Measurements from ENCODE around the gene ESPN. TPM values are rescaled to one million over a fixed set of nuclear protein-coding genes. Genes with fewer than 3 reads are reported as not detected.

Gene ESPN
- total RNA-seq, 4 donors from 2014 or later, result 14.5 to 22.2 (median 18.6) TPM

DNA sequence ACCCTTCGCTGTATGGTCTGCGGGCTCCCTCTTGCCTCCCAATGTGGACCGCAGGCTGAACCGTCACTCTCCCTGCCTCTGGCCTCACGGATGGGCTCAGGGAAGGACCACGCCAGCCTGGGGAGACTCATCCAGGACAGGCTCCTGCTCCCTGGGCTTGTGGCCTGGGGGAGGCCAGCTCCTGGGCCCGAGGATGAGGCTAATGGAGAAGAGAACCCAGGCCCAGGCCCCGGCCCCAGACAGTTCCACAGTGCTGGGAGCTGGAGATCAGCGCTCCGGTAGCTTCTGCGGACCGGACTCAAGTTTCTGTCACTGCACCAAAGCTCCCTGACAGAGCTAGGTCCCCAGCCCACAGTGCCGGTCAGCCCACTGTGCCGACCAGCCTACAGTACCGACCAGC lies 80.3 kb downstream of the ESPN start:
- Histone ChIP-seq H3K4me1 (peaks cover 0 to 25% (median 11%) of the 10 kb centered on the region in 3 donors), H3K9me3 (no peaks in the 10 kb centered on the region), H3K27ac (no peak overlapping the region), H3K36me3 (no peaks in the 10 kb centered on the region), H3K4me3 (no peak overlapping the region), H3K27me3 (peaks cover 0 to 28% (median 0%) of the 10 kb centered on the region in 4 donors)
- intact Hi-C loops (cut with DNase I), result no loop called here
- 93 to 95% methylated on average over 10 to 12 of the region's 15 CpGs for WGBS, 2 donors
- TF ChIP-seq, protein P1, sequence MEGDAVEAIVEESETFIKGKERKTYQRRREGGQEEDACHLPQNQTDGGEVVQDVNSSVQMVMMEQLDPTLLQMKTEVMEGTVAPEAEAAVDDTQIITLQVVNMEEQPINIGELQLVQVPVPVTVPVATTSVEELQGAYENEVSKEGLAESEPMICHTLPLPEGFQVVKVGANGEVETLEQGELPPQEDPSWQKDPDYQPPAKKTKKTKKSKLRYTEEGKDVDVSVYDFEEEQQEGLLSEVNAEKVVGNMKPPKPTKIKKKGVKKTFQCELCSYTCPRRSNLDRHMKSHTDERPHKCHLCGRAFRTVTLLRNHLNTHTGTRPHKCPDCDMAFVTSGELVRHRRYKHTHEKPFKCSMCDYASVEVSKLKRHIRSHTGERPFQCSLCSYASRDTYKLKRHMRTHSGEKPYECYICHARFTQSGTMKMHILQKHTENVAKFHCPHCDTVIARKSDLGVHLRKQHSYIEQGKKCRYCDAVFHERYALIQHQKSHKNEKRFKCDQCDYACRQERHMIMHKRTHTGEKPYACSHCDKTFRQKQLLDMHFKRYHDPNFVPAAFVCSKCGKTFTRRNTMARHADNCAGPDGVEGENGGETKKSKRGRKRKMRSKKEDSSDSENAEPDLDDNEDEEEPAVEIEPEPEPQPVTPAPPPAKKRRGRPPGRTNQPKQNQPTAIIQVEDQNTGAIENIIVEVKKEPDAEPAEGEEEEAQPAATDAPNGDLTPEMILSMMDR (IDR thresholded peaks at IDR 0.05), result no peak
- TF ChIP-seq POLR2A (IDR thresholded peaks at IDR 0.05), result no peak
- DNase-seq, result no peak

DNA sequence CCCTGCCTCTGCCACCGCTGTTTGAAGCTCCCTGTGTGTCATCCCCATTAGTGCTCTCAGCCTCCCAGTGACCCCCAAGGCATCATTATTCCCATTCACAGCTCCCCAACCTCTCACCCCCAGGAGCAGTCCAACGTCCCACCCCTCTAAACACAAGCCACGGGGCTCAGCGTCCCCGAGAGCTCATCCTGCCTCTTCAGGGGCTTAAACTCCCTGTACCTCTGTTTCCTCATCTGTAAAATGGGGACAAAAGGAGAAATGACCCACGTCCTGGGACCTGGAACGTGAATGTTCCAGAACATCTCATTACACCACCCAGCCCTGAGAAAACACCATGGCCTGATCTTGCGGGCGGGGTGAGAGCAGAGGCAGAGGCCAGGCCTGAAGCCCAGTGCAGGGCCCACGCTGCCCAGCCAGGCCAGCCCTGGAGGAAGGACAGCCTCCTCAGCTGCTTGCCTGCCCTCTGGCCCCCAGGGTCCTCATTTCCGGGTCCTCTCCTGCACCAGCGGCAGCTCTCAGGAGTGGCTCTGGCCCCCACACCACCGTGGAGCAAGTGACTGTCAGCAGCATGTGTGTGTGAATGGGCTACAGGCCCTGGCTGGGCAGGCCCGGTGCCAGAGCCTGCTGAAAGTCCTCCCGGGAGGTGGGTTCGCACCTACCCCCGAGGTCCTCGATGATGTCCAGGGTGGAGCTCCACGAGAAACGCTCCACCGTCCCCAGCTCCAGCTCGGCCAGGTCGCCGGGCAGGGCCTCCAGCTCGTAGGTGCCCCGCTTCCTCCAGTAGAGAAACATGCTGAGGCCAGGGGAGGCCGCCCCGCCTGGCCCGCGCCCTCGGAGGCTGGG lies 81.0 kb downstream of the ESPN start:
- peaks cover 0 to 28% (median 0%) of the 10 kb centered on the region in 4 donors for H3K27me3 ChIP-seq
- intact Hi-C loops (cut with DNase I), result no loop called here
- H3K36me3 ChIP-seq, result no peaks in the 10 kb centered on the region
- DNase-seq, result no peak
- TF ChIP-seq POLR2A (IDR thresholded peaks at IDR 0.05), result no peak
- TF ChIP-seq, protein P1 (IDR thresholded peaks at IDR 0.05), result no peak
- peaks cover 0 to 24% (median 11%) of the 10 kb centered on the region in 3 donors for H3K4me1 ChIP-seq
- 89 to 94% methylated on average over 9 to 14 of the region's 31 CpGs for WGBS, 2 donors
- H3K27ac ChIP-seq, result no peak overlapping the region
- no peak overlapping the region for H3K4me3 ChIP-seq
- no peaks in the 10 kb centered on the region for H3K9me3 ChIP-seq

DNA sequence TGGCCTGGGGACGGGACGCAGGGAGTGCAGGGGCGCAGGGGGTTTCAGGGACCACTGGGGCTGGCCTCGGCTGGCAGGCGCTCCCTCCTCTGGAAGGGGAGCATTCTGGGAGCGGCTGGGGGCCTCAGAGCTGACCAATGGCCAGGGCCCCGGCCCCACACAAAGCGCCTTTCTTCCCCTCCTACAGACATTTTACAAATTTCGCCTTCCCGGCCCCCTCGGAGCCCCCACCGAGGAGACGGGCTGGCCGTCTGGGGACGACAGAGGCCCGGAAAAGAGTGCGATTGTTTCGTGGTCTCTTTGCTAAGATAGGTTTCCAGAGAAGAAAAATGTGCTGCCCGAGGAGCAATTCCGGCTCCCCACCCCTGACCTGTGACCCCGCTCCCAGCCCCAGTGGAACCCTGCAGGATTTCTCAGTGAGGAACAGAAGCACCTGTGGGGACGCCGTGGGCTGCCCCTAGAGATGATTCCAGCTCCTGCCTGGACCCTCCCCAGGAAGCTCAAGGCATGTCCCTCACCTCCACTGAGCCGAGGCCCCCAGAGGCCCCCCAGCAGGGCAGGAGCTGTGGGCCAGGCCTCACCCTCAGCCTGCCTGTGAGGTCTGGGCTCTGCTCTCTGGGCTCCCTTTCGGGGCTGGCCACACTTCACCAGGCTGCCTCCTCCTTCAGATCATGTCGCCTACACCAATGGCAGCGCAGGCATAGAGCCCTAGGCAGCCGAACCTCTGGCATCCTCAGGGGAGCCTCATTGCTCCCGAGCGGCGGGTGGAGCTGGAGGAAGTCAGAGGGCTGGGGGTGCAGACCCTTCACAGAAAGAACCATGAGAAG lies 81.8 kb downstream of the ESPN start:
- intact Hi-C loops (cut with DNase I), result no loop called here
- peaks cover 0 to 28% (median 0%) of the 10 kb centered on the region in 4 donors for H3K27me3 ChIP-seq
- WGBS, 2 donors, result 62 to 89% methylated on average over 6 to 8 of the region's 31 CpGs
- H3K36me3 ChIP-seq, result no peaks in the 10 kb centered on the region
- no peaks in the 10 kb centered on the region for H3K9me3 ChIP-seq
- TF ChIP-seq, protein P1 (IDR thresholded peaks at IDR 0.05), result no peak
- TF ChIP-seq POLR2A (IDR thresholded peaks at IDR 0.05), result no peak
- H3K4me3 ChIP-seq, result no peak overlapping the region
- H3K27ac ChIP-seq, result no peak overlapping the region
- DNase-seq, result no peak
- H3K4me1 ChIP-seq, result peaks cover 0 to 15% (median 11%) of the 10 kb centered on the region in 3 donors

DNA sequence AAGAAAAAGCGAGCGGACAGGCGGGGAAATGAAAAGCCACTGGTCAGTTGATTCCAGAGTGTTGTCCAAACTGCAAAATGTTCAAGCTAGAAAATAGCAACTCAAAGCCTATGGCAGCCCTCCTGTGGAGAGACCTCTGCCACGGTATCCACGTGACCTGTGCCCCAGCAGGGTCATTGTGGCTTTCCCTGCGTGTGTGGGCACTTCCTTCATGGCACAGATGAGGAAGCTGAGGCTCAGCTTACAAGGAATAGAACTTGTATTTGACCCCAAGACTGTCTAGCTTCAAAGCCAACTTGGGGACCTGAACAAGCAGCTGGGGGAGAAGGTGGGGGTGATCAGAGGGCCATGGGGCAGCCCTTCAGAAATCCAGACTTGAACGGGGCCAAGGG lies 82.5 kb downstream of the ESPN start:
- TF ChIP-seq, protein P1 (IDR thresholded peaks at IDR 0.05), result no peak
- TF ChIP-seq POLR2A (IDR thresholded peaks at IDR 0.05), result no peak
- WGBS, 2 donors, result 58 to 71% methylated on average over 6 of the region's 7 CpGs
- H3K36me3 ChIP-seq, result no peaks in the 10 kb centered on the region
- intact Hi-C loops (cut with DNase I), result no loop called here
- peaks cover 0 to 25% (median 0%) of the 10 kb centered on the region in 4 donors for H3K27me3 ChIP-seq
- peak overlapping the region in 1 of 4 donors; percentile 9 for H3K27ac ChIP-seq
- H3K4me3 ChIP-seq, result no peak overlapping the region
- H3K4me1 ChIP-seq, result peaks cover 0 to 10% (median 6%) of the 10 kb centered on the region in 3 donors
- H3K9me3 ChIP-seq, result no peaks in the 10 kb centered on the region
- DNase-seq, result no peak

Data from esophagus squamous epithelium (tissue), 5 donors.